Stimulated activated CD8-positive, alpha-beta memory T cell treated with anti-CD3 and anti-CD28 coated beads, Interleukin-7, amount 100 ng/mL, for 24 hours (primary cell): ENCODE data around the gene CIT.
"Not testable (repeated sequence)": the region's sequence is repeated elsewhere in the genome, so short reads cannot be mapped to it uniquely, and the experiment has no call there.

ENCODE experiments used
- DNase-seq: peaks from one replicate; pipeline ENCODE4 v3.0.0-alpha.2; 2020; ENCODE audit warnings: low read depth

CIT gene

DNA sequence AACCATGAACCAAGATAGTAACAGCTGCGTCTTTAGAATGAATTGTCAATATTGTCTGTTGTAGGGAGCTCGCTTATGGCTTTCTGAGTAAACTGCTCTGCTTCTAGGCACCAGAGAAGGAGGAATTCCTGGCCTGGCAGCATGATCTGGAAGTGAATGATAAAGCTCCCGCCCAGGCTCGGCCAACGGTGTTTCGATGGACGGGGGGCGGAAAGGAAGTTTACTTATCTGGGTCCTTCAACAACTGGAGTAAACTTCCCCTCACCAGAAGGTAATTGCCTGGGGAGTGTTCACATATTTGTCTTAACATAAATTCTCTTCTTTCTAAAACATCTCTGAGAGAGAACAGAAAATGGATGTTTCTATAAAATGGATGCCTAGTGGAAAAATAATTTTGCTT, 204.9 kb downstream of the CIT start:
- no peak for DNase-seq

DNA sequence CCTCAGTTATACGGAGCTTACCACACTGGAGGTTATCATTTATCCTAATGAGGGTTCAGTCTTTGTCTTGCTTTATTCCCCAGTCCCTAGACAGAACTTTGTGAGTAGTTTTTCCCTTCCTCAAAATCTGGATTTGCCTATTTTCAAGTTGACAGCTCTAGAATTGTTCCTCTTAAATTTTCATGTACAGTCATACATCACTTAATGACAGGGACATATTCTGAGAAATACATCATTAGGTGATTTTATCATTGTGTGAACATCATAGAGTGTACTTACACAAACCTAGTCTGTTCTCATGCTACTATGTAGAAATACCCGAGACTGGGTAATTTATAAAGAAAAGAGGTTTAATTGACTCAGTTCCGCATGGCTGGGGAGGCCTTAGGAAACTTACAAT, 206.1 kb downstream of the CIT start:
- no peak for DNase-seq

DNA sequence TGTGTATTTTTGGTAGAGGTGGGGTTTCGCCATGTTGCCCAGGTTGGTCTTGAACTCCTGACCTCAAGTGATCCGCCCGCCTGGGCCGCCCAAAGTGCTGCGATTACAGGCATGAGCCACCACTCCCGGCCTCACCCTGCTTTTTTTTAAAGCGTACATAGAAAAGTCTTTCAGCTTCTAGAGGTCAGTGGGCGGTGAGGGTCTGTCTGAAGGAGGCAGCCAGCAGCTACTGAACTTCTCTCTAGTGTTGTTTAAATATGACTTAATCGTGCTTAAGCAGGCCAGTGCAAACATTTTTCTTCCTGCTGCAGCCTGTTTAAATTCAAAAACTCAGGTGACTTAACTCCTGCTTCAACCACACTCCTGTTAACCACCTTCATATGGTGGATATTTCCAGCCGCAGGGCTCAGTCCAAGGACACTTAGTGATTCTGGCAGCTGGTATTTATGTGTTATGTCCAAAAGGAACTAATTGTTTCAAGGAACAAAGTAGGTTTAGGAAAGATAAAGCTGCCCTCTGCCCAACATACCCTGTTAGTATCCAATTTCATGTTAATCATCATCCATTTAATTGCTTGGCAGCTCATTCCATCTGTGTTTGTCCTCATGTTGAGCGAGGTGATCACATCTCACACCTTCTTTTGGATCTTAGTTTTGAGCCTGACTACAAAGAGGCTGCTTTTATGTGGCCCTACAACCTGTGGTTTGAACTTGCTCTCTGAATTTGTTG, 207.2 kb downstream of the CIT start:
- DNase-seq, result no peak

DNA sequence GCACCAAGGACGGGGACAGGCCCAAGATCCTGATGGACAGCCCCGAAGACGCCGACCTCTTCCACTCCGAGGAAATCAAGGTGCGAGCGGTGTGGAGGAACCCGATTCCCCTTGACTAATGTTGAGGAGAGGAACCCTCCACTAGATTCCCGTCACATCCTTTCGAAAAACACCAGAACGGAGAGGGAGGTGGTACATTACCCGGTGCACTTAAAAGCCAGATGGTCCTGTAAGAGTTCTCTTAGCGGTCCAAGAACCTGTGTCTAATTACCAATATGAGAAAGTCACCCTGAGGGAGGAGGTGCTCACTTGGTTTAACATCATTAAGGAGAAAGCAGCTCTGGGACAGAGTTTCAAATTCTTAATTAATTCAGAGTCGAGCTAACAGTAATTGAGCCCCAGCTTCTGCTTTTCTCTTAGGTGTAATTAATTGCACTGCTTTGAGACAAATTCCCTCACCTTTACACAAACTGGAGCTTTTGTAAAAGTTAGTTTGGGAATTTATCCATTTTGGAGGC, 208.7 kb downstream of the CIT start:
- no peak for DNase-seq

DNA sequence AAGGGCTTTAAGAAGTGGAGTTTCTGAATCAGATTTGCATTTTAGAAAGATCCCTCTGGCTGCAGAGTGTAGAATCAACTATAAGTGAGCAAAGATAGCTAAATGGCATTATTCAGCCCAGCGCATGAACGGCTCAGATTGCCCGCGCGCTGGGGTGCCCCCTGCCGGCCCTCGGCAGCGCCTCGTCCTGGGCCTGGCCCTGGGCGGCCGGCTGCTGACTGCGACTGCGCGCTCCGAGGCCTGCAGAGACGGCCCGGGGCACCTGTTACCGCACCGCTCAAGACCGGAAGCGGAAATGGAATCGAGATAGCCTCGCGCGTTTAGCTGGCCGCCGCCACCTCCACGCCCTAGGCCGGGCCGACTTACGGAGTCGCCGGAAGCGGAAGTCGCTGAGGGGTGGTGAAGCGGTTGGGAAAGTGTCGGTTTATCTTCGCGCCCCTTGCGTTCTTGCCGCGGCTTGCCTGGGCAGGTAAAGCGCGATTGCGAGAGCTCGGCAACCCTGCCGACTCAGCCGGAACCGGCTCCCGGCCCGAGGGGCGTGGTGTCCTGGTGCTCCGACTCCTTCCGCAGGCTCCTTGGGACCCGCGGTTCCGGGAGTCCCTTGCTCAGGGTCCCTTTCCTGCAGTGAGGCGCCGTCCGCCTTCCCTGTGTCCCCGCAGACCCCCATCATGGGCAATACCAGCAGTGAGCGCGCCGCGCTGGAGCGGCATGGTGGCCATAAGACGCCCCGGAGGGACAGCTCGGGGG, 209.4 kb downstream of the CIT start, which contains the start of gene PRKAB1:
Gene PRKAB1 (plus strand): TSS at position 557 of the 747 bp plus-strand sequence. CDS start 112 bp downstream, at position 669.
- peak; percentile 90 for DNase-seq

DNA sequence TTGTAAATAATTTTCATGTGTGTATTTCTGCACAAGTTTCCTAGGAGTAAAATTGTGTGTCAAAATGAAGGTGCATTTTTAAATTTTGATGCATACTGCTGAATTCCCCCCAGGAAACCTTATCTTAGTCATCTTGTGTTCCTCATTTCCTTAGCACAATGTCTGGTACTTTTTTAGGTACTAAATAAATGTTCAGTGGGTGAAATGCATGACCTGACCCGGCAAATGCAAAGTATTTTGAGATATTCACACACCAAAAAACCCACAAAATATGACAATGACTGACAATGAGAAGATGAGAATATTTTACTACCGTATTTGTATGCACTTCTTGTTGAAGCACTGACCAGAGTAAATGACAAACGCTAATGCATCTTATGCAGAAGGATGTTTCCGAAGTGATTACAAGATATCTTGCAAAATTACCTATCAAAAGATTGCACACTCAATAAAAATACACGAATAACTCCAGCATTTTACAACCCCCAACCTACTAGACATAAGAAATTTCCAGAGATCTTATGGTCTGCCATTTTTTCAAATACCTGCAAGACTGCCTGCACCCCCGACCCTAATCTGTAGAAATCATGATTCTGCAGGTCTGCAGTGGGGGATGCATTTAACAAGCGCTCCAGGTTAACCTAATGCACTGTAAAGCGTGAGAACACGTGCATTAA, 210.1 kb downstream of the CIT start:
- no peak for DNase-seq

DNA sequence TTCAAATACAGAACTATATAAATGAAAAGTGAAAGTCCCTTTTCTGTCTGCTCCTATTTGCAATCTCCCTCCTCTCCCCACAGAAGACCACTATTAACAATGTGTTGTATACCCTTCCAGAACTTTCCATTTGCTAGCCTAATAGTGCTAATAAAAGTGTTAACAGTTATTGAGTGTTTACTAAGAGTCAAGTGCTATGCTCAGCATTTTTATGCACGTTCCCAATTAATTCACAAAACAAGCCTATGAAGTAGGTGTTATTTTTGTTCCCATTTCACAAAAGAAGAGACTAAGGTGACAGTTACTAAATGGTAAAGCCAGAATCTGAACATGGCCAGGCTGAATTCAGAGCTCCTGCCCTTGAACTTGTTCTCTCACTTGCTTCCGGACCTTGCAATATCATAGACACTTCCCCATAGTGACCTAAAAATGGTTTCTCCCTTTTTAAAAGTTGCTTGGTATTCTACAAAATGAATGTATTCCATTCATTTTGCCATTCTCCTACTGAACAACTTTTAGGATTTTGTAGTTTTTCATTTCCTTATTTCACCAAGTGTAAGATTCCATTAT, 210.8 kb downstream of the CIT start:
- DNase-seq, result no peak

DNA sequence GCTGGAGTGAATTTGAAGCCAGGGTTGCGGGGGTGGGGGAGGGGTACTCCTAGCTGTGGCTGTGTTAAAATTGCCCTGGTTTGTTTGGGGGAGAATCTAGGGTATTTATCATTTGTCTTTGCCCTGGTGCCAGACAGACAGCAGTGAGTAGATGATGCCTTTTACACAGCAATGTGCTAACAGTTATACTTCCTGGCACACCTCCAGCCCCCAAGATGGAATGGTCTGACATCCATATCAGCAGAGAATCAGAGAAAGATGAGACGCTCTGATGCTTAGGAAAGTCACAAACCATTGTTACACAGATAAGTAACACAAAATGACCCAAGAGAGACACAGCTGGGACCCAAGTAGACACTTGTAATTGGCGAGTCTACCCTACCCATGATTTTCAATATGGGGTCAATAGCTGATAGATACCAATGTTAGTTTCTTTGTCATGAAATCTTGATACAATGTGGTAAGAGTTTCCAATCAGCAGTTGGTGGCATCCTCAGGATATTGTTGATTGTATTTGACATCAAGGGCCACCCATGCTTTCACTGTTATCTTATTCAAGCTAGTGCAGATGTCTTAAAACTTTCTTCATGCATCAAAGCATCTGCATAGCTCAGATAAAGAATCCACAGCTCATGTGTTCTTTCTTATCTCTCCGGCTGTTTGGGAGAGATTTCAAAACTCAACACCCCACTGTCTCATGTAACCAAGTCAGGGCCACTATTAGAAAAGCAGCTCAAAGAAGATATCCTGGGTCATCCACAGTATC, 211.8 kb downstream of the CIT start:
- DNase-seq, result no peak

DNA sequence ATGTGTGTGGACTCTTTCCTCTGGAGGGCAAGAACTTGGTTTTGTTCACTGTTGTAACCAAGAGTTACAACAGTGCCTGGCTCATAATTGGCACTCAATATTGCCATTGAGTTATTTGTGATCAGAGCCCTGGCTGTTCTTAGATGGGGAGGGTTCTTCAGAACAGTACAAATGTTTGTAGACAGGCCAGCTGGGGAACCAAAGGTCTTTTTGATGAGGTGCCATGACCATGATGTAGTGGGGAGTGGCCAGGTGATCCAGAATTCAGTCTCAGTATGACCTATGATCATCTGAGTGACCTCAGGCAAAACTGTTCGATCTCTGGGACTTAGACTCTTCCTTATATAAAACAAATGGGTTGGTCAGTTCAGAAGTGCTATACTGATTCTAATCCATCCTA, 212.5 kb downstream of the CIT start:
- no peak for DNase-seq

DNA sequence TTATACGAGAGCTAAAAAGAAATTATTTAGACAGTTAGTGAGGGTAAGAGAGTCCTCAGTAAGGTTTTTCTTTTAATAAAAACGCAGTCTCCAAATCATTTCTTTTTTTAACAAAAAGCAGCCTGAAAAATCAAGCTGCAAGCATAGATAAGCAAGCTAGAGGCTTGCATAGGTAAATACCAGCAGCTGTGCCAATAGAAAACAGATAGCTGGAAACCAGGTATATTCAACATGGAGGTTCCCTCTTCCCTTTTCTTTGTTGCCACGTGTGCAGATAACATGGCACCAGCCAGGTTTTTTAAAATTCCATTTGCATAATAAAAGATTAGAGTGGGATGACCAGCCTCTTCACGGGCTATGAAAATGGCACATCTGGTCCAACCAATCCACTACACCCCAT, 215.2 kb downstream of the CIT start:
- no peak for DNase-seq

DNA sequence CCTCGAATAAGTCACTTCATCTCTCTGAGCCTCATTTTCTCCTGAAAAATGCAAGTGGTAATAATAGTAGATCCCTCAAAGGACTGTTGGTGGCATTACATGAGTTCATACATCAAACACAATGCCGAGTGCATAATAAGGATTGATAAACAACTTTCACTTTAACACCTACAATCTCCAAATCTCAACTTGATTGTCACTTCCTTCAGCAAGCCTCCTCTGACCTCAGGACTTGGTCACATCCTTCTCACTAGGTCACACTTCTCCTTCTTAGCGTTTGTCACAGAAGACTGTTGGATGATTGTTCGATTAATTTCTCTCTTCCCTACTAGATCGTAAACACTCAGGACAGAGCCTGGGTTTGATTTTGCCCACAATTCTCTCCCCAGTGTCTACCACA, 217.0 kb downstream of the CIT start:
- DNase-seq, result no peak

DNA sequence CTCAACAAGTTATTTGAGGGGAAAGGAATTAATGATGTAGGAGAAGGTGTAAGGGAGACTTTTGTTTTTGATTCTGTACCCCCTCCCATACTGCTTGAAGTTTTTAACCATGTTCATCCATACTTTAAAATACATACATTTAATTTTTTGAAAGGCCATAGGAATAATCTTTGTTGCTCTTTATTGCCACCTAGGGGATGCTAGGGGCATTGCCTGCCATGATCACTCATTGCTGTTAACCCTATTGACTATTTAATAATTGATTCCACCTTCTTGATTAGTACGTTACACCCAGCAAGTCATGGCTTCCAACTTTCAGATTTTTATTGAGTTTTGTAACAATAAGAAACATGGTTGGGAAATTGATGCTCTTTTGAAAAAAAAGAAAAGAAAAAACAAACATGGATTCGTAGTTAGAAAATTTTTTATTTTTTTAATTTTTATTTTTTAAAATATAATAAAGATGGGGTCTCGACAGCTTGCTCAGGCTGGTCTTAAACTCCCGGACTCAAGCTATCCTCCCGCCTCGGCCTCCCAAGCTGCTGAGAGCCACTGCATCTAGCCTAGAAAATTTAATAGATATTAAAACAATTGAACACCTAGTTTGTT, 217.7 kb downstream of the CIT start:
- DNase-seq, result no peak

DNA sequence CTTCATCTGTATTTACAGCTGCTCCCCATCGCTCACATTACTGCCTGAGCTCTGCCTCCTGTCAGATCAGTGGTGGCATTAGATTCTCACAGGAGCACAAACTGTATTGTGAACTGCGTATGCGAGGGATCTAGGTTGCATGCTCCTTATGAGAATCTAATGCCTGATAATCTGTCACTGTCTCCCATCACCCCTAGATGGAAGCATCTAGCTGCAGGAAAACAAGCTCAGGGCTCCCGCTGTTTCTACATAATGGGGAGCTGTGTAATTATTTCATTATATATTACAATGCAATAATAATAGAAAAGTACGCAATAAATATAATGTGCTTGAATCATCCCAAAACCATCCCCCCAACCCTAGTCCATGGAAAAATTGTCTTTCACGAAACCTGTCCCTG, 219.0 kb downstream of the CIT start:
- DNase-seq, result not testable (repeated sequence)

DNA sequence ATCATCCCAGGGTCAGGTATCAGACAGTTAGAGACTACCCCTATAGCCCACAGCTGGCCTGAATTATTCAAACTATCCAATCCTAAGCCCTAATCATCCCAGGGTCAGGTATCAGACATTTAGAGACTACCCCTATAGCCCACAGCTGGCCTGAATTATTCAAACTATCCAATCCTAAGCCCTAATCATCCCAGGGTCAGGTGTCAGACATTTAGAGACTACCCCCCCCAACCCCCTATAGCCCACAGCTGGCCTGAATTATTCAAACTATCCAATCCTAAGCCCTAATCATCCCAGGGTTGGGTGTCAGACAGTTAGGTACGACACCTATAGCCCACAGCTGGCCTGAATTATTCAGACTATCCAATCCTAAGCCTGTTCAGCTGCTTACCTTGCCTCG, 220.1 kb downstream of the CIT start:
- DNase-seq, result not testable (repeated sequence)

DNA sequence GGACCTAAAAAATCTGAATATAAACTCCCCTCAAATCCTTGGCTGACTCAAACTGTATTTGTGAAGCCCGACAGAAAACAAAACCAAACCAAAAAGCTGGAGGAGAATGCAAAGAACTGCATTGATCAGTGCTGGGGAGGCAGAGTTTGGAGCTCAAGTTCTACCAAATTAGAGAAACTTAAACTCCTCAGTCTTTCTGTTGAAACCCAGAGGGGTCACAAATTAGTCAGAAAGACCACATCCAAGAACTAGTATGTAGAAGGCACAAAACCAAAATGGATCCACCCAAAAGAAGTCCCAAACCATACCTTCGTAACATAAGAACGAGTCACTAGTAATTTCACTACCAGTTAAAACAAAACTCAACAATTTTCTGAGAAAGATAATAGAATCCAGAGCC, 224.5 kb downstream of the CIT start:
- DNase-seq, result no peak

DNA sequence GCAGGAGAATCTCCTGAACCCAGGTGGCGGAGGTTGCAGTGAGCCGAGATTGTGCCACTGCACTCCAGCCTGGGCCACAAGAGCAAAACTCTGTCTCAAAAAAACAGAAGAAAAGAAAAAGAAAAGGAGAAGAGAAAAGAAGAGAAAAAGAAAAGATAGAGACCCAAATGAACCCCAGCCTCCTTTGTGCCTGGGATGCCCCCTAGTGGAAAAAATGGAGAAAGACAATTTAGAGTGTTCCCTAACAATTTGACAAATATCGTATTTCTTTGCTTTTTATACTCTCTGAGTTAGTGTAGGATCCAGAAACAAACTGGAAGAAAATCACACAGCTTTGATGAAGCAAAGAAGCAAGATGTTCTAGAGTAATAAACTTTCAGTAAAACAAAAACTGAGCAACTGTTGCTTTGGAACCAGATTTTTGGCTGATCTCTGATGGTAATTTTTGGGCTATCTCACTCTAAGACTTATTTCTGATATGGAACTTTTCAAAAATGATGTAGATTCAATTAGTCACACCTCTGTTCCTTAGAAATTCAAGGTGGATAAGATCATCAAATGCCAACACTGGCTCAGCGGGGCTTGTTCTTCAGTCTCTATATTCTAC, 227.8 kb downstream of the CIT start:
- no peak for DNase-seq

DNA sequence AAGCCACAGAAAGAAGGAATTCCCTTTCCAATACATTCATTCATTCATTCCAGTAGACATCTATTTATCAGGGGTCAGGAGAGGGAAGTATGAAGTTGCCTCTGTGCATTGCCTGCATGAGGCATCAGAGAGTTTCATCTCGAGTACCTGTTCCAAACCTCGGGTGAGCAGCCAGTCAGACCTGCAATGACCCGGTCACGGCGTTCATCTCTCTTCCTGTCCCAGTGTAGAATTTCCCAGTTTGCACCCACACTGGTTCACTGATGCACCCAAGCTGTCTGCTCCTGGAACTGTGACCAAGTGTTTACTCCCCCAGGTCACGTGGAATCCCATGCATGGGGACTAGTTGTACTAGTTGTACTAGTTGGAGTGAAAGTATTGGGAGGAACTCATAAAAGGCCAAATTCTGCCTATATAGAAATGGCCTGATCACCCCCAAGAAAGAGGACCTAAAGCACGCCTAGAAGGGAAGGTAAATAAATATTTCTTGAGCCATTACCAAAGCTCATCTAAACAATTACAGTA, 231.5 kb downstream of the CIT start:
- DNase-seq, result no peak

DNA sequence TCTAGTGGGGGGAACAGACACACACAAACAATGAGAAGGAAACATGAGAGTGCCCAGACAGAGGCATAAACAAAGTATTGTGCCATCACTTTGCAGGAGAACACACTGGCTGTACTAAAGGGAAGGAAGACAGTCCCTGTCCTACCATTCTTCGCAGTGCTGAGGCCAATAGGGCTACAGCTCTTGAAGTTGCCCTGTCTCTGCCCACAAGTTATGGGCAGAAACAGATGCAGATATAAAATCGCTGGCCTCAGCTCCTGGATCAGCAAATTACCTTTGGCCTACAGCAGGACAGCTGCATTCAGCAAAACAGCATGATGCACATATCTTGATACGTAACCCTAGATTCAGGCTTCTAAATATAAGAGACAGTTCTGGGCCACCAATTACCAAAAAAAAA, 232.2 kb downstream of the CIT start:
- DNase-seq, result no peak

DNA sequence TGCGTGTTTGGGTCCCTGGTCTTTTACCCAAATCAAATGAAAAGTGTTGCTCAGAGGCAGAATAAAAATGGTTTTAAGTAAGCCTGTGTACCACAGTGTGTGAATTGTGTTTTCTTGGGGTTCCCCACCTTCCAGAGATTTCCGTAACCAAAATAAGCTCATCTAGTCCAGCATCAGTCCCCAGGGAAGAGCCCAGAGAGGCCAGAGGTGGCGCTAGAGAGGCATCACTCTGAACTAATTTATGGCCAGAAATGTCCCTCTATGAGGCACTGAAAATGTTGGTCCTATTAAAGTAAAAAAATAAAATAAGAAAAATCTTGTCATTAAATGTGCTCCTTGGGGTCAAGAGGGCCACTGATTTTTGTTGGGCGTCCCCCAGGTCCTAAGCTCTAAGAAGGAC, 234.1 kb downstream of the CIT start:
- DNase-seq, result no peak
